ENCODE results near the gene ARL15.

ARL15 gene

DNA sequence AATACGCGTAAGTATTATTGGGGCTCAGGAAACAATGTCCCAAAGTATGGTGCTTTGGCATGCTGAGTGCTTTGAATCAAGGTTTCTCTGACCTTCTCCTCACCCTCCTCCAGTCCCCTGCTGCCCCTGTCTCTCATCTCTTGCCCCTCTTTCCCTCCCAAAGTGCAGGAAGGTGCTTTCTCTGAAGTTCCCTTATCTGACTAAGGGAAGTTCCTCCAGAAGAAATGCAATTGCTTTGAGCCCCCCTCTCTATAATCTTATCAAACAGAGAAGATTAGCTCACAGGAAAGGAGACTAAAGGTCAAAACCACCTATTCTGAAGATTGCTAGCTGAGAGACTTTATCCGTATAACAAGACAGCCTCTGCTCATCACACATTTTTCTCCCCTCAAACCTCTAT lies 288.1 kb downstream of the ARL15 start:
- no peak overlapping the region for H3K4me3 ChIP-seq (ENCODE audit: low read depth, low read length)
- TF ChIP-seq, protein P1, sequence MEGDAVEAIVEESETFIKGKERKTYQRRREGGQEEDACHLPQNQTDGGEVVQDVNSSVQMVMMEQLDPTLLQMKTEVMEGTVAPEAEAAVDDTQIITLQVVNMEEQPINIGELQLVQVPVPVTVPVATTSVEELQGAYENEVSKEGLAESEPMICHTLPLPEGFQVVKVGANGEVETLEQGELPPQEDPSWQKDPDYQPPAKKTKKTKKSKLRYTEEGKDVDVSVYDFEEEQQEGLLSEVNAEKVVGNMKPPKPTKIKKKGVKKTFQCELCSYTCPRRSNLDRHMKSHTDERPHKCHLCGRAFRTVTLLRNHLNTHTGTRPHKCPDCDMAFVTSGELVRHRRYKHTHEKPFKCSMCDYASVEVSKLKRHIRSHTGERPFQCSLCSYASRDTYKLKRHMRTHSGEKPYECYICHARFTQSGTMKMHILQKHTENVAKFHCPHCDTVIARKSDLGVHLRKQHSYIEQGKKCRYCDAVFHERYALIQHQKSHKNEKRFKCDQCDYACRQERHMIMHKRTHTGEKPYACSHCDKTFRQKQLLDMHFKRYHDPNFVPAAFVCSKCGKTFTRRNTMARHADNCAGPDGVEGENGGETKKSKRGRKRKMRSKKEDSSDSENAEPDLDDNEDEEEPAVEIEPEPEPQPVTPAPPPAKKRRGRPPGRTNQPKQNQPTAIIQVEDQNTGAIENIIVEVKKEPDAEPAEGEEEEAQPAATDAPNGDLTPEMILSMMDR (IDR thresholded peaks at IDR 0.05; ENCODE audit: low read depth, low read length, missing control alignments) = no peak
- DNase-seq (ENCODE audit: low read depth) = no peak

DNA sequence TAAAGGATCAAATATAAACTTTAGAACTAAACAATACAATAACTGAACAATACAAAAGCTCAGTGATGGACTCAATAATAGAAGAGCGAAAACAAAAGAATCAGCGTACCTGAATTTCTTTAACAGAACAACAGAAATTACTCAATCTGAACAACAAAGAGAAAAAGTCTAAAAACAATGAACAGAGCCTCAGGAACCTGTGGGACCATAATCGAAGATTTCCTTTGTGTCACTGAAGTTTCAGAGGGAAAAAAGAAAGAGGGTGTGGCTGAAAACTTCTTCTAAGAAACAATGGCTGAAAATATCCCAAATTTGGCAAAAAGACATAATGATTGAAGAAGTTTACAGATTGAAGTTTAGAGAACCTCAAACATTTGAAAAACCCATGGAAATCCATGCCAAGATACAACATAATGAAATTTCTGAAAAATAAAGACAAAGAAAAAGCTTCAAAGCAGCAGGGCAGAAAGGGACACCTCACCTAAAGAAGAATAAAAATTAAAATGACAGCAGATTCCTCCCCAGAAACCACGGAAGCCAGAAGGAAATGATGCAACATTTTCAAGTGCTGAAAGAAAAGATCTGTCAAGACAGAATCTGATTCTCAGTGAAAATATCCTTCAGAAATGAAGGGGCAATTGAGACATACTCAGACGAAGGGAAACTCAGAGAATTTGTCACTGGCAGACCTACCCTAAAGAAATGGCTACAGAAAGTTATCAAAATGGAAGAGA lies 288.8 kb downstream of the ARL15 start:
- no peak for DNase-seq (ENCODE audit: low read depth)
- TF ChIP-seq, protein P1 (IDR thresholded peaks at IDR 0.05; ENCODE audit: low read depth, low read length, missing control alignments) = no peak
- H3K4me3 ChIP-seq (ENCODE audit: low read depth, low read length) = no peak overlapping the region

DNA sequence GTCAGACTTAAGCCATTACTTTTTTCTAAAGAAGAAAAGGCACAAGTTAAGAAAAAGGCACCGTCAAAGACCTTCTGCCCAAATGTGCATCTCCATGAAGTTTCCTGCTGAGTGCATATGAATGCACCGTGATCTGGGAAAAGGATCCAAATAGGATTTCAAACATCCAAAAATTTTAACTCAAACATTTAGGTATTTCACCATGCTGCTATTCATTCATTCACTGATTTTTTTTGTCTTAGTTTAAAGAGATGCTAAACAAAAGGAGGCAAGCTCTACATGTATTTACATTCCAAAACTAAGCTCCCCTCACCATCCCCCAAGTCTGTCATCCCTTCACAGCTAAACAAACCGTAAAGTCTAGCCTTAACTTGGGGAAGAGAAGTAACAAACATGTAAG lies 291.9 kb downstream of the ARL15 start:
- no peak overlapping the region for H3K4me3 ChIP-seq (ENCODE audit: low read depth, low read length)
- no peak for DNase-seq (ENCODE audit: low read depth)
- TF ChIP-seq, protein P1 (IDR thresholded peaks at IDR 0.05; ENCODE audit: low read depth, low read length, missing control alignments) = no peak

DNA sequence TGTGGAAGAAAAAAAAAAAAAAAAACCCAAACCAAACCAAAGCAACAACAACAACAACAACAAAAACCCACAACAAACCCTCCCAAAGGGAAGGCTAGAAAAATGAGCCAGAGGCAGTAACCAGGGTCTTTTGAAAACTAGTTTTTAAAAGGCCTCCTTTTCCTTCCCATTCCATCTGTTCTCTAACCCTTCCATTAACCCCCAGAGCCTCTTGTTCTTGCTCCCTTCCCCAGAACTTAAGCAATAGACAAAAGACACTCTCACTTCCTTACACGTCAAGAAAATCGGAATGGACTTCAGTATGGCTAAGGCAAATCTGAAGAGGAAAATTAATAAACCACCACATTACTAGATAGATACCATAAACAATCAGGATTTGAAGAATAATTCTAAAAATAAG lies 292.8 kb downstream of the ARL15 start:
- TF ChIP-seq, protein P1 (IDR thresholded peaks at IDR 0.05; ENCODE audit: low read depth, low read length, missing control alignments) = no peak
- no peak for DNase-seq (ENCODE audit: low read depth)
- H3K4me3 ChIP-seq (ENCODE audit: low read depth, low read length) = no peak overlapping the region

DNA sequence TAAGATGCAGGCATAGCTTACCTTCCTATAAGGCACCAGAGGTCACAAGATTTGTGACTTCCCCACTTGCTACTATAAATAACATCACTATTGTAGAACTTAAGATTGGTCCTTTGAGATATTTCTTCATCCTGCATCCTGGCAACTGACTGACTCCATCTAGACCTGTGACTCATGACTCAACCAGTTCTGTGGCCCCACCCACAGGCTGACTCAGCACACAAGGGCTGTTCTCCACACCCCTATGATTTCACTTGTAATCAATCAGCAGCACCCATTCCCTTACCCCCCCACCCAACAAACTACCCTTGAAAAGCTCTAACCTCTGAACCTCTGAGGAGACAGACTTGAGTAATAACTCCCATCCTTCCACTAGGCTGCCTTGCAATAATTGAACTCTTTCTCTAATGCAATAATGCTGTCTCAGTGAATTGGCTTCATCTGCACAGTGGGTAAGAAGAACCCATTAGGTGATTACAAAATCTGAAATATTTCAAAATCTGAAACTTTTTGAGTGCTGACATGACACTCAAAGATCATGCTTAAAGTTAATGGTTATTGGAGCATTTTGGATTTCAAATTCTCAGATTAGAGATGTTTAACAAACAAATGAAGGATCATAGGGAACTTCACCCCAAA lies 296.7 kb downstream of the ARL15 start:
- H3K4me3 ChIP-seq (ENCODE audit: low read depth, low read length) = no peak overlapping the region
- no peak for DNase-seq (ENCODE audit: low read depth)
- TF ChIP-seq, protein P1 (IDR thresholded peaks at IDR 0.05; ENCODE audit: low read depth, low read length, missing control alignments) = no peak

DNA sequence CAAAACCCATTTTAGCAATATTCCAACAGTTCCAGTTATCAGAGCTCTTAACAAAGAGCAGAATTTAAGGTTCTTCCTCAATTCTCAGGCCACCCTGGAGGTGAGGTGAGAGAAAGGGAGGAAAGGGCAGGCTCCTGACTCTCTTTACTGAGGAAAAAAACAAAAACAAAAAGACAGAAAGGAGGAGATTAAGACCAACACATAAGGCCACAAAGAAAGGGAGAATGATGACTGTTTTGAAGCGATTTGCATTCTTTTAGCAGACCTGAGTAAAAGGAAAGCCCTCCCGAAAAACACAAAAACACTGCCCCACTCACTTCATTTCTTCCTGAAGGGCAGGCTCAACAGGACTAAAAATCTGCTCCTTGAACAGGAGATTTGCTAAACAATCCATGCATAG lies 300.5 kb downstream of the ARL15 start:
- no peak for DNase-seq (ENCODE audit: low read depth)
- H3K4me3 ChIP-seq (ENCODE audit: low read depth, low read length) = no peak overlapping the region
- TF ChIP-seq, protein P1 (IDR thresholded peaks at IDR 0.05; ENCODE audit: low read depth, low read length, missing control alignments) = no peak

DNA sequence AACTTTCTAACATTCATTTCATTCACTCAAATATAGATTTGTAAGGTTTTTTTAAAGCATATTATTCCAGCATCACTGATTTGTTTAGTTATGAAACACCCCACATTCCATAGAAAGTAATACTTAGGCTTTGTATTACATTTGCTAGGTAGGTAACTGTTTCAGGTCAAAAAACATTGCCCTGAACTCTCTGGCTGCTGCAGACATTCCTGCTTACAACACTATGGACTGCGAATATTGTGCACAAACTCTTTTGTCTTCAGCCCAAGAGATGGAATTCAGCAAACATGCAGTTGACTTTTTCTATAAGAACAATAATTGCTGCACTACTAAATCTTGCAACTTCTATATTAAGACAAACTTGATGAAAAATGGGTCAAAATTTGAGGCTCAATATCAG lies 301.0 kb downstream of the ARL15 start:
- no peak for DNase-seq (ENCODE audit: low read depth)
- TF ChIP-seq, protein P1 (IDR thresholded peaks at IDR 0.05; ENCODE audit: low read depth, low read length, missing control alignments) = no peak
- no peak overlapping the region for H3K4me3 ChIP-seq (ENCODE audit: low read depth, low read length)
